Panc1 (cell line): ENCODE data around the gene NT5C3A. TPM values are rescaled to one million over a fixed set of nuclear protein-coding genes. Genes with fewer than 3 reads are reported as not detected.

ENCODE experiments used
- ATAC-seq: fragments of 200-7000 bp; cut with Tn5 transposase; 2 replicates; pipeline ENCODE4 v1.9.1; 2020; ENCODE audit warnings: mild to moderate bottlenecking, moderate library complexity
- BruUV-seq: library from RNA; stranded (reverse); fragments of 400-500 nt; replicated peaks from 2 replicates; lab custom pipeline; 2021; lab: Mats Ljungman, UMichigan
- CTCF ChIA-PET: fragments of 300-600 bp; sonication (Branson Sonifier 250); formaldehyde crosslinking; loops from one replicate; lab custom pipeline; 2022; ENCODE audit warnings: antibody characterized with exemption; lab: Charles Lee
- POLR2A ChIA-PET: fragments of 300-600 bp; sonication (Branson Sonifier 250); formaldehyde crosslinking; loops from one replicate; lab custom pipeline; 2022; ENCODE audit warnings: antibody characterized with exemption; lab: Charles Lee
- DNase-seq: peaks from one replicate; pipeline ENCODE4 v3.0.0-alpha.2; 2010; ENCODE audit warnings: low read depth, low spot score
- H3K27ac ChIP-seq: 2 replicates; pipeline ENCODE4 v1.5.1; 2011; ENCODE audit warnings: mild to moderate bottlenecking, low read length, inconsistent platforms
- H3K27me3 ChIP-seq: fragments of 200-500 bp; sonication (Bioruptor generic); 2 replicates; pipeline ENCODE4 v1.6.0; 2014; ENCODE audit warnings: low read length, inconsistent platforms; ENCODE audit not compliant: control insufficient read depth, insufficient read depth
- H3K36me3 ChIP-seq: fragments of 200-500 bp; sonication (Bioruptor generic); 2 replicates; pipeline ENCODE4 v1.5.1; 2014; ENCODE audit warnings: inconsistent platforms, mild to moderate bottlenecking, low read length, moderate library complexity; ENCODE audit not compliant: control insufficient read depth, insufficient read depth
- H3K4me1 ChIP-seq: 2 replicates; pipeline ENCODE4 v1.5.1; 2011; ENCODE audit warnings: inconsistent platforms, mild to moderate bottlenecking, low read length, moderate library complexity; ENCODE audit not compliant: control insufficient read depth, insufficient read depth
- H3K4me3 ChIP-seq, 2 experiments: 2 replicates each; pipeline ENCODE4 v1.5.1; 2011 to 2012; ENCODE audit warnings: low read depth in 2 of 2, low read length in 2 of 2, mild to moderate bottlenecking in 2 of 2, inconsistent platforms in 1 of 2, moderate library complexity in 1 of 2
- H3K9me3 ChIP-seq: fragments of 200-500 bp; sonication (Bioruptor generic); 2 replicates; pipeline ENCODE4 v1.5.1; 2014; ENCODE audit warnings: low read depth, mild to moderate bottlenecking, inconsistent platforms, low read length, moderate library complexity; ENCODE audit not compliant: control insufficient read depth, insufficient read depth
- CTCF ChIP-seq: fragments of 450-650 bp; IDR thresholded peaks from 2 replicates; pipeline ENCODE4 v1.5.1; 2017; ENCODE audit warnings: mild to moderate bottlenecking
- POLR2AphosphoS5 ChIP-seq: IDR thresholded peaks from 2 replicates; pipeline ENCODE4 v1.6.1; 2012; ENCODE audit warnings: mild to moderate bottlenecking, low read depth, low read length, moderate library complexity
- REST ChIP-seq, 2 experiments: IDR thresholded peaks; 2 replicates each; pipeline ENCODE4 v1.6.1; 2011 to 2012; ENCODE audit warnings: low read depth in 2 of 2, control low read depth in 1 of 2, low read length in 1 of 2, mild to moderate bottlenecking in 1 of 2, moderate library complexity in 1 of 2; ENCODE audit not compliant: insufficient read depth in 1 of 2
- SIN3A ChIP-seq: IDR thresholded peaks from 2 replicates; pipeline ENCODE4 v1.6.1; 2012; ENCODE audit warnings: low read depth, mild to moderate bottlenecking, low read length, moderate library complexity, borderline replicate concordance; ENCODE audit not compliant: insufficient read depth
- TCF7L2 ChIP-seq: IDR thresholded peaks from 2 replicates; pipeline ENCODE4 v1.6.1; 2011; ENCODE audit warnings: mild to moderate bottlenecking, low read depth, low read length, inconsistent platforms
- in situ Hi-C: cut with HindIII; loops from 2 replicates; pipeline ENCODE4 v1.10.0; 2016; ENCODE audit warnings: low sequenced_read_pairs, low pct_unique_long_range_greater_than_20kb
- intact Hi-C: fragments of 100-400 bp; cut with micrococcal nuclease; formaldehyde crosslinking; loops from one replicate; pipeline ENCODE4 v1.10.0; 2022; ENCODE audit not compliant: unreplicated experiment
- total RNA-seq: library from RNA; stranded (reverse); gene quantifications from one replicate; pipeline ENCODE4 v1.2.1, GENCODE V29; 2021; ENCODE audit not compliant: unreplicated experiment

Gene NT5C3A
- total RNA-seq, 1 experiment from 2014 or later: 29.1 TPM

DNA sequence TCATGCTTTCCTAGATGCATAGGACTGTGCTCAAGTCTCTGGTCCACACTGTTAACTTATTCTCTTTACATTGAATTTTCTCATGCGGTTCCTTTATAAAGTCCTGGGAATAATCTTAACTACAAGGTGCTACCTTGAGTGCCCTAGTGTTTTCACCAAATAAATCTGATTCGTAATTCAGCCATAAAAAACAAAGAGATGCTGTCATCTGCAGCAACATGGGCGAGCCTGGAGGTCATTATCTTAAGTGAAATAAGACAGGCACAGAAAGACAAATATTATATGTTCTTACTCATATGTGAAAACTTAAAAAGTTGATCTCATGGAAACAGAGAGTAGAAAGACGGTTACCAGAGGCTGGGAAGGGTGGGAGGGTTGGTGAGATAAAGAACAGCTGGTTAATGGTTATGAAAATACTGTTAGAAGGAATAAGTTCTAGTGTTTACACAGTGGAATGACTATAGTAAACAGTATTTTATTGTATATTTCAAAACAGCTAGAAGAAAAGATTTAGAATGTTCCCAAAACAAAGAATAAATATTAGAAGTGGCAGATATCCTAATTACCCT lies 38.3 kb downstream of the NT5C3A start:
- Histone ChIP-seq H3K9me3 (no peaks in the 10 kb centered on the region), H3K4me1 (no peaks in the 10 kb centered on the region), H3K36me3 (peaks cover 27% of the 10 kb centered on the region), H3K27ac (no peak overlapping the region), H3K27me3 (no peaks in the 10 kb centered on the region), H3K4me3 (no peak overlapping the region)
- CTCF ChIA-PET: no interaction called here
- intact Hi-C loops (no loop called here), in situ Hi-C loops (no loop called here)
- POLR2A ChIA-PET: no interaction called here
- DNase-seq (no peak), ATAC-seq (no peak)
- no TSS peak for BruUV-seq
- TF ChIP-seq TCF7L2: no peak
- TF ChIP-seq REST (IDR thresholded peaks at IDR 0.05; ENCODE audit: insufficient read depth in 1 of 2, low read depth in 2 of 2, low read length in 1 of 2): no peak

GRCh38 chr7:33012364-33012763 lies 50.2 kb downstream of the NT5C3A start:
- no TSS peak for BruUV-seq
- no peak overlapping the region for H3K27ac ChIP-seq
- DNase-seq (no peak), ATAC-seq (no peak)
- peaks cover 3% of the 10 kb centered on the region; the same call in 1 of the 2 replicates for H3K36me3 ChIP-seq
- no peak for TF ChIP-seq REST (IDR thresholded peaks at IDR 0.05; ENCODE audit: insufficient read depth in 1 of 2, low read depth in 2 of 2, low read length in 1 of 2)
- no peak for TF ChIP-seq TCF7L2
- no peak for TF ChIP-seq CTCF
- no peak for TF ChIP-seq SIN3A
- no peak for TF ChIP-seq POLR2AphosphoS5
- in situ Hi-C loops (no loop called here), intact Hi-C loops (no loop called here)
- H3K4me3 ChIP-seq: no peak overlapping the region
- ChIA-PET CTCF (no interaction called here), POLR2A (interaction anchor here (0.9 kb wide), 1 partner anchor 9 kb away, joined by 3 read pairs; no protein-coding TSS in a partner anchor)
- no peaks in the 10 kb centered on the region for H3K27me3 ChIP-seq
- H3K4me1 ChIP-seq: no peaks in the 10 kb centered on the region
- H3K9me3 ChIP-seq: no peaks in the 10 kb centered on the region
